GM12865 (cell line): Measurements from ENCODE around the gene TMEM176A.

ENCODE experiments used
- DNase-seq: peaks from one replicate; pipeline ENCODE4 v3.0.0; 2010; ENCODE audit warnings: low read depth
- H3K4me3 ChIP-seq: 2 replicates; pipeline ENCODE4 v1.5.1; 2011; ENCODE audit warnings: mild to moderate bottlenecking, low read depth, low read length, control low read depth
- TF ChIP-seq, protein P1 (sequence below): IDR thresholded peaks from 2 replicates; pipeline ENCODE4 v1.5.1; 2011; ENCODE audit warnings: low read length, control low read depth, low read depth, inconsistent platforms; ENCODE audit not compliant: insufficient read depth; ENCODE audit errors: missing control alignments

The TMEM176A gene

GRCh38 chr7:150849204-150849775, 48.7 kb downstream of the TMEM176A start:
- TF ChIP-seq, protein P1, sequence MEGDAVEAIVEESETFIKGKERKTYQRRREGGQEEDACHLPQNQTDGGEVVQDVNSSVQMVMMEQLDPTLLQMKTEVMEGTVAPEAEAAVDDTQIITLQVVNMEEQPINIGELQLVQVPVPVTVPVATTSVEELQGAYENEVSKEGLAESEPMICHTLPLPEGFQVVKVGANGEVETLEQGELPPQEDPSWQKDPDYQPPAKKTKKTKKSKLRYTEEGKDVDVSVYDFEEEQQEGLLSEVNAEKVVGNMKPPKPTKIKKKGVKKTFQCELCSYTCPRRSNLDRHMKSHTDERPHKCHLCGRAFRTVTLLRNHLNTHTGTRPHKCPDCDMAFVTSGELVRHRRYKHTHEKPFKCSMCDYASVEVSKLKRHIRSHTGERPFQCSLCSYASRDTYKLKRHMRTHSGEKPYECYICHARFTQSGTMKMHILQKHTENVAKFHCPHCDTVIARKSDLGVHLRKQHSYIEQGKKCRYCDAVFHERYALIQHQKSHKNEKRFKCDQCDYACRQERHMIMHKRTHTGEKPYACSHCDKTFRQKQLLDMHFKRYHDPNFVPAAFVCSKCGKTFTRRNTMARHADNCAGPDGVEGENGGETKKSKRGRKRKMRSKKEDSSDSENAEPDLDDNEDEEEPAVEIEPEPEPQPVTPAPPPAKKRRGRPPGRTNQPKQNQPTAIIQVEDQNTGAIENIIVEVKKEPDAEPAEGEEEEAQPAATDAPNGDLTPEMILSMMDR: no peak
- no peak overlapping the region for H3K4me3 ChIP-seq

DNA sequence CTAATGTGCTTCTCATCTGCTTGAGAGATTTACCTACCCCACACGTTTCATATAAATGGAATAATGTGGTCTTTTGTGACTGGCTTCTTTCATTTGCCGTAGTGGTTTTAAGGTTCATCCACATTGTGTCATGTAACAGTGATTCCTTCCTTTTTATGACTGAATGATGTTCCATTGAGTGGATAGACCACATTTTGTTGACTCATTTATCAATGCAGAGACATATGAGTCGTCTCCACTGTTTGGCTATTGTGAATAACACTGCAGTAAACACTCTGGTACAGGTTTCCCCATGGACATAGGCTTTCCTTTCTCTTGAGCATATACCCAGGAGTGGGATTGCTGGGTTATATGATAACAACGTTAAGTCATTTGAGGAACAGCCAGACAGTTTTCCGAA, 49.7 kb downstream of the TMEM176A start:
- DNase-seq: no peak
- TF ChIP-seq, protein P1: no peak
- H3K4me3 ChIP-seq: no peak overlapping the region

More at GRCh38 chr7:150849204-150849775, 48.7 kb downstream of the TMEM176A start:
- DNase-seq: no peak

DNA sequence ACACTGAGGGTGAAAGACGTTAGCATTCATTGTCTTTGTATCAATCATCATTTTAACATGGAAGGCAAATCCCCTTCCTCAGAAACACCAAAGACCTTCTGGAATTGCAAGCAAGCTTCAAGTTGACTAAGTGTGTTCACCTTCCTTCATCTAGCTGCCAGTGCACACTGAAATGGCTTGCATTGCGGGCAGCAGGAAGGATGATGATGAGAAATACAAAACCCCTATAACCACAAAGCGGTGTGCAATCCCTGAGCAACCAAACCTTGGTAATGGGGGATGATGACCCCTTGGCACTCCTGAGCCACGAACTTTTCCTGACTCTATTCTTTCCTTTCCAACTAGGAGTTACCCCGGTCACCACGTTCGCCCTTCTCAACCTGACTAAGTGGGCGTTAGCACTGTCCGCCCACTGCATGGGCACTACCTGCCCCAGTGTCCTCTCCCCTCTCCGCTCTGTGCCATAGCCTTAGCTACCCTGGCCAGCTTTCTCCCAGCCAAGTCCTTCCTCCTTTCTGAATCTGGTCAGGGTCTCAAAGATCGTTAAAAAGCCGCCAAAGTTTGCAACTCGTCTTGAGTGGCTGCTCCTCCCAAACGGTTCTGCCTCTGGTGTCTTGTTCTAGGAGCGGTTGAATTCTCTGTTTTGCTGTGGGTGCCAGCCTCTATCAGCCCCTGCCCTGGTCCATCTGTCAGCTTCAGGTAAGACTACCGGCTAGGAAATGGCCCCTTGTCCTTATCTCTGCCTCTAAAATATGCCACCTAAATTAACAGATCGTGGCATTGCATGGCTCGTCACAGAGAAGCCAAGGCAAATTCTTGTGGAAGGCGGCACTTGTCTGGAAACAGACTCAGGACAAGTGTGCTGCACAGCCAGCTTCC, 51.2 kb downstream of the TMEM176A start:
- H3K4me3 ChIP-seq: no peak overlapping the region
- TF ChIP-seq, protein P1: no peak
- no peak for DNase-seq

DNA sequence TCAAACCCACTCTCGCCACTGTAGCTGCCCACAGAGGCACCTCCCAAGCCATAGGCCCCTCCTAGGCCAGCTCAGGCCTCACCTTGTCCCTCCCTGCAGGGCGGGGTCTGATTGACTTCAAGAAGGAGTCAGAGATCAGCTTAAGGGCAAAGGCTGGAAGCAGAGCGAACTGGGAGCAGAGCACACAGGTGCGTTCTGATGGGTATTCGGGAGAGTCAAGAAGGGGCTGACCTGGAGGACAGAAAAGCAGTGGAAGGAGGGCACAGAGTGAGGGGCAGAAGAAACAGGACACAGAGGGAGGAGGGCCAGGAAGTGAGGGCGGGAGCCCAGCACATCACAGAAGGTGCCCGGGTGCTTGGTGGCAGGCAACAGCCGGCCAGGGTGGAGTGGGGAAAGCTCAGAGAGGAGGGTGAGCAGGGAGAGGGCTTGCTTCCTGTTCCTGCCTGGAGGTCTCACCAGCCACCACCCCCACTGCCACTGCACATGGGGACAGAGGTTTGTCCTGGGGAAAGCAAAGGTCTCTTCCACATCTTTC, 51.9 kb downstream of the TMEM176A start, which contains the start of gene AOC1:
TSS of gene AOC1 (plus strand) at position 147 of the 535 bp plus-strand sequence. CDS start 3,954 bp downstream, outside the sequence.
- no peak within 1 kb of the TSS for H3K4me3 ChIP-seq
- TF ChIP-seq, protein P1: no peak
- DNase-seq: no peak

DNA sequence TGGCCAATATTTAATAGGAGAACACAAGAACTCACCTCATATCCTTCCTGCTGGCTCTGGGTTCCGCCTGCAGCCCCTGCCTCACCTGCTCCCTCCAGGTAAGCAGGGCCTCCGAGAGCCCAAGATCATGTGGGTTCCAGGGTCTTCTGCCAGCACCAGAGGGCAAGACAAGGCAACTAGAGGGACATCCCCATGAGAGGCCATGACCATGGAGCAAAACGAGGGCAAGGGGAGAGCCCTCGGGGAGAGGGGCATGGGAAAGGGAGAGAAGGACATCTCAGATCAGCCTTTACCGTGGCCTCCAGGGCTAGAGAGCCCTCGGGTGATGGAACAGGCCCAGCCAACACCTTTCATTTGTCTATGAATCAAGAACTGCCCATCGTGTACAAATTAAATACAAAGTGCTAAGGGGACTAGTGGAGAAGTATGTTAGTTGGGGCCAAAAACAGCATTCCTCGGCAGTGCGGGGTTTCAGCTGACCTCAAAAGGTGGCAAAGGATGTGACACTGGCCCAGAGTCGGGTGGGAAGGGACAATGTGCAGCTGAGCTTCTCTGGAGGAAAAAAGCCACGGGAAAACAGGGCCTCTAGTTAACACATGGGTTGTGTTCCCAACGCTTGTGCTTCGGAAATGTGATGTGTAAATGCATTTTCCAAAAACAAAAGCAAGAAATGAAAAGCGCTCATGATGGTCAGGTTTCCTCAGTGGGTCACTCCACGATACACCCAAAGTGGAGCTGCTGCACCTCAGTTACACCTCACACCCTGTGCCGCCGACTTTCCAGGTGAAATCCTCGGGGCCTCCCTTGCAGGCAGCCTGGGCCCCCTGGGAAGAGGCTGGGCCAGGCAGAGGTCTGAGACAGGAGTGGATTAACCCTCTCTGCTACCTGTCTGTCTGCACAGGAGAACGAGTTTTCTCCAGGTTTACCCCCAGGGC, 53.8 kb downstream of the TMEM176A start:
- TF ChIP-seq, protein P1: no peak
- no peak overlapping the region for H3K4me3 ChIP-seq
- DNase-seq: no peak
